GM12878 (cell line): ENCODE results near the gene DCK. TPM values are rescaled to one million over a fixed set of nuclear protein-coding genes. Genes with fewer than 3 reads are reported as not detected.

Experiments
- ATAC-seq: fragments of 200-7000 bp; cut with Tn5 transposase; 3 replicates; pipeline ENCODE4 v1.9.1; 2020; ENCODE audit warnings: mild to moderate bottlenecking, moderate library complexity
- BruUV-seq: library from RNA; stranded (reverse); fragments of 400-500 nt; replicated peaks from 2 replicates; lab custom pipeline; 2021; lab: Mats Ljungman, UMichigan
- CTCF ChIA-PET: fragments of 300-600 bp; sonication (Branson Sonifier 250); formaldehyde crosslinking; extraction: SDS; loops from one replicate; lab custom pipeline; 2021; ENCODE audit warnings: inconsistent platforms; lab: Yijun Ruan, JAX
- POLR2A ChIA-PET: fragments of 350-600 bp; formaldehyde crosslinking; extraction: SDS; loops from one replicate; lab custom pipeline; 2021; ENCODE audit warnings: inconsistent platforms; lab: Charles Lee
- RAD21 ChIA-PET: fragments of 300-600 bp; sonication (Branson Sonifier 250); formaldehyde crosslinking; loops from one replicate; lab custom pipeline; 2023; ENCODE audit warnings: antibody characterized with exemption; ENCODE audit not compliant: unreplicated experiment; lab: Charles Lee
- SMC1A ChIA-PET: fragments of 300-600 bp; sonication (Branson Sonifier 250); formaldehyde crosslinking; loops from one replicate; lab custom pipeline; 2023; ENCODE audit not compliant: unreplicated experiment, uncharacterized antibody; lab: Charles Lee
- DNase-seq: peaks from one replicate; pipeline ENCODE4 v3.0.0-alpha.2; 2011; ENCODE audit warnings: low read depth, low spot score
- FAIRE-seq: peaks from 3 replicates; lab custom pipeline; 2011; peaks lifted over from hg19 to GRCh38; lab: Jason Lieb, UNC
- H2AFZ ChIP-seq: 2 replicates; pipeline ENCODE4 v1.6.0; 2011; ENCODE audit warnings: low read depth, low read length, control low read depth; ENCODE audit not compliant: control insufficient read depth
- H3K27ac ChIP-seq: 2 replicates; pipeline ENCODE4 v1.5.1; 2011; ENCODE audit warnings: control low read depth; ENCODE audit not compliant: control insufficient read depth, insufficient read depth
- H3K27me3 ChIP-seq, 2 experiments: replicated peaks in 1 of 2; 2 replicates each; pipeline versions ENCODE4 v1.6.0 to v1.6.1; 2011; ENCODE audit warnings: low read length in 1 of 2; ENCODE audit not compliant: control insufficient read depth in 2 of 2, insufficient read depth in 2 of 2
- H3K36me3 ChIP-seq, 2 experiments: 2 replicates each; pipeline ENCODE4 v1.5.1; 2011; ENCODE audit warnings: low read length in 1 of 2; ENCODE audit not compliant: control insufficient read depth in 2 of 2, insufficient read depth in 2 of 2
- H3K4me1 ChIP-seq: 2 replicates; pipeline ENCODE4 v1.6.1; 2011; ENCODE audit warnings: mild to moderate bottlenecking, low read length, moderate library complexity, mixed read lengths; ENCODE audit not compliant: control insufficient read depth, insufficient read depth
- H3K4me2 ChIP-seq: 2 replicates; pipeline ENCODE4 v1.6.0; 2011; ENCODE audit warnings: control low read depth; ENCODE audit not compliant: control insufficient read depth, insufficient read depth
- H3K4me3 ChIP-seq: fragments of 200-600 bp; sonication (generic); 2 replicates; pipeline ENCODE4 v1.5.1; 2016
- H3K79me2 ChIP-seq: 2 replicates; pipeline ENCODE4 v1.6.0; 2011; ENCODE audit warnings: low read length; ENCODE audit not compliant: control insufficient read depth, insufficient read depth
- H3K9ac ChIP-seq: 2 replicates; pipeline ENCODE4 v1.8.0; 2011; ENCODE audit warnings: low read length, control low read depth, mixed read lengths; ENCODE audit not compliant: control insufficient read depth, insufficient read depth
- H3K9me3 ChIP-seq: replicated peaks from 3 replicates; pipeline ENCODE4 v1.5.1; 2011; ENCODE audit warnings: mild to moderate bottlenecking, low read length; ENCODE audit not compliant: control insufficient read depth, insufficient read depth
- H4K20me1 ChIP-seq: 2 replicates; pipeline ENCODE4 v1.6.0; 2011; ENCODE audit not compliant: control insufficient read depth, insufficient read depth
- BCL3 ChIP-seq: IDR thresholded peaks from 2 replicates; pipeline ENCODE4 v1.6.1; 2011; ENCODE audit warnings: borderline replicate concordance, low read depth, mild to moderate bottlenecking, moderate library complexity, low read length; ENCODE audit not compliant: insufficient read depth, poor library complexity, severe bottlenecking
- CBFB ChIP-seq: IDR thresholded peaks from 2 replicates; pipeline ENCODE4 v1.6.1; 2016; ENCODE audit warnings: antibody characterized with exemption, low read depth
- E2F4 ChIP-seq: IDR thresholded peaks from 2 replicates; pipeline ENCODE4 v1.6.1; 2012; ENCODE audit warnings: low read depth, low read length, improper control_type of control experiment
- FOS ChIP-seq: IDR thresholded peaks from 3 replicates; pipeline ENCODE4 v1.6.1; 2011; ENCODE audit warnings: borderline replicate concordance; ENCODE audit not compliant: insufficient read length; ENCODE audit errors: extremely low read depth
- FOXK2 ChIP-seq: fragments of 450-650 bp; IDR thresholded peaks from 2 replicates; pipeline ENCODE4 v1.6.1; 2017; ENCODE audit warnings: mild to moderate bottlenecking, moderate library complexity
- KDM1A ChIP-seq: fragments of 200-600 bp; sonication (generic); IDR thresholded peaks from 2 replicates; pipeline ENCODE4 v1.6.1; 2016; ENCODE audit warnings: borderline replicate concordance
- MTA2 ChIP-seq: fragments of 450-650 bp; IDR thresholded peaks from 2 replicates; pipeline ENCODE4 v1.6.1; 2016; ENCODE audit warnings: low read depth, mild to moderate bottlenecking, moderate library complexity
- NR2F1 ChIP-seq: fragments of 450-650 bp; conservative IDR thresholded peaks from 2 replicates; pipeline ENCODE4 v1.6.1; 2017; ENCODE audit warnings: mild to moderate bottlenecking
- POLR2A ChIP-seq: IDR thresholded peaks from 2 replicates; pipeline ENCODE4 v1.6.1; 2011; ENCODE audit warnings: low read depth, mild to moderate bottlenecking, low read length
- SIN3A ChIP-seq: IDR thresholded peaks from 2 replicates; pipeline ENCODE4 v1.6.1; 2012; ENCODE audit warnings: low read depth, low read length, improper control_type of control experiment
- WGBS: methylation state at CpG from one replicate; pipeline ENCODE4 v1.1.6; 2016; ENCODE audit warnings: low lambda C conversion rate; ENCODE audit not compliant: insufficient replicate concordance, insufficient coverage; ENCODE audit errors: missing lambda C conversion rate; 5-methylcytosine and 5-hydroxymethylcytosine counted together
- in situ Hi-C: fragments of 300-500 bp; cut with MboI; formaldehyde crosslinking; loops from 9 replicates; pipeline ENCODE4 v1.14.3; 2018; ENCODE audit warnings: mixed read lengths
- intact Hi-C: fragments of 100-400 bp; cut with micrococcal nuclease; formaldehyde crosslinking; loops from one replicate; pipeline ENCODE4 v1.14.2; 2022; ENCODE audit not compliant: unreplicated experiment
- polyA plus RNA-seq, 11 experiments: library from polyadenylated mRNA; depleted of rRNA in 4 of 11; unstranded in 6 of 11; stranded (reverse) in 5 of 11; fragments of >200 nt; fragmentation: Nextera tagmentation in 4 of 11; fragmentation: Illumina TruSeq in 1 of 11; extraction: Ambion mirVana in 4 of 11; extraction: Trizol in 1 of 11; gene quantifications; 1 replicate in 1 of 11; 2 replicates in 10 of 11; pipeline versions ENCODE4 v1.2.1 to v1.2.3, GENCODE V29; 2011 to 2016; ENCODE audit warnings: inconsistent platforms in 2 of 11, missing spikeins in 2 of 11, low read depth in 1 of 11
- total RNA-seq, 4 experiments: library from RNA; depleted of rRNA in 3 of 4; stranded (reverse); fragments of >200 nt in 3 of 4; fragmentation: Illumina TruSeq in 1 of 4; extraction: Trizol in 1 of 4; gene quantifications; 2 replicates each; pipeline versions ENCODE4 v1.2.1 to v1.2.3, GENCODE V29; 2013 to 2021

DCK gene
- total and polyA plus RNA-seq, 10 of the 15 experiments (the other 5 are each of a cell fraction or from before 2014, with no cell fraction given) = 20.0 to 69.4 (median 26.2) TPM

GRCh38 chr4:71020611-71021010 is 27.2 kb downstream of the DCK start:
- Histone ChIP-seq H3K9me3 (no peaks in the 10 kb centered on the region), H3K4me1 (no peaks in the 10 kb centered on the region), H4K20me1 (no peaks in the 10 kb centered on the region), H3K4me3 (no peak overlapping the region), H3K79me2 (no peaks in the 10 kb centered on the region; the same call in 1 of the 2 replicates), H2AFZ (no peak overlapping the region), H3K4me2 (no peak overlapping the region), H3K9ac (no peak overlapping the region), H3K27me3 (no peaks in the 10 kb centered on the region), H3K27ac (no peak overlapping the region), H3K36me3 (peaks cover 0 to 7% of the 10 kb centered on the region in 2 experiments; a peak in 3 of 4 replicates)
- 100% methylated on average over 1 of the region's 1 CpG for WGBS
- ChIA-PET SMC1A (interaction anchor here (0.6 to 1.3 kb wide), 2 partner anchors 12 to 364 kb away, joined by 3 read pairs; no protein-coding TSS in a partner anchor), CTCF (interaction anchor here (2.5 kb wide), 1 partner anchor 11 kb away, joined by 10 read pairs; no protein-coding TSS in a partner anchor), POLR2A (interaction anchor here (0.7 kb wide), 1 partner anchor 182 kb away, joined by 3 read pairs; no protein-coding TSS in a partner anchor), RAD21 (interaction anchor here (0.7 to 1.9 kb wide), 2 partner anchors 11 to 179 kb away, joined by 3 to 4 read pairs; no protein-coding TSS in a partner anchor)
- in situ Hi-C loops = no loop called here
- TF ChIP-seq POLR2A (no peak), FOXK2 (no peak), CBFB (no peak), NR2F1 (no peak), MTA2 (no peak), BCL3 (no peak), SIN3A (no peak), FOS (no peak), KDM1A (no peak), E2F4 (no peak)
- BruUV-seq = no TSS peak
- ATAC-seq (no peak), DNase-seq (no peak), FAIRE-seq (no peak)
- intact Hi-C loops = no loop called here
